Bone marrow (tissue), 2 donors: Measurements from ENCODE around the gene PKN3.
"Not testable (repeated sequence)": the region's sequence is repeated elsewhere in the genome, so short reads cannot be mapped to it uniquely, and the experiment has no call there.

ENCODE experiments used
- DNase-seq, 2 donors: peaks; one replicate each; lab custom pipeline; 2025; lab: John Stamatoyannopoulos, UW

The PKN3 gene

DNA sequence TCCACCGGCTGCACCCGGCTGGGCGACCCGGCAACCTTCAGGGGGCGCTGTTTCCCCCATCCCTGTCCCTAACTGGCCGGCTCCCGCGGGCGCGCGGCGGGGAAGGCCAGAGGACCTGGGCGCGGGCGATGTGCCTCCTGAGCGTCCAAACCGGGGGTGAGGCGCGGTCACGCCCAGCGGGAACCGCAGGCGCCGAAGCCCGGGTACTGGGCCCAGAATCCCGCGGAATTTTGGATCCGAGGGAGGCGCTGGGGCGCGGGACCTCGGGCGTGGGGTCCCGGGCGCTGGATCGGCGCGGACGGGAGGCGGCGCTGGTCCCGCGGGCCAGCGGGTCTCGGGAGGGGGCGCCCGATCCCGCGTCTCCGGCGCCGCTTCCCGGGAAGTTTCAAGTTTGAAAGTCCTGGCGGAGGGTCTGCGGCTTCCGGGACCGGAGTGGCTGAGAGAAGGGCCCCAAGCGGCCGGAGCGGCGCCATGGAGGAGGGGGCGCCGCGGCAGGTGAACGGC, at the start of gene PKN3:
PKN3 (plus strand) TSS at position 59 of the 504 bp plus-strand sequence; CDS start at position 472, 413 bp downstream.
- DNase-seq = peak; percentile 70 to 88

DNA sequence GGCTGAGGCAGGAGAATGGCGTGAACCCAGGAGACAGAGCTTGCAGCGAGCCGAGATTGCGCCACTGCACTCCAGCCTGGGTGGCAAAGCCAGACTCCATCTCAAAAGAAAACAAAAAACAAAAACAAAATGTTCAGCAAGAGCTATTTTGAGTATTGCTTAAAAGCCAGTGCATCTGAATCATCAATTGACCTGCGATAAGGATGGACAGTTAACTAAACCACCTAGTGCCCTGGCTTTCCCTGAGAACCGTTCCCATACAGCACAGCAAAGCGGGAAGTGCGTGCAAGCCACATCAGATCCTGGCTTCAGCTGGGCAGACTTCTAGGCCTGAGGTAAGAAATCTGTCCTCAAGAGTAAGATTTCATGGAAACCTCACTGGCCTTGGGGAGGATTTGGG, 48.4 kb upstream of the PKN3 start:
- DNase-seq = no peak

- DNase-seq = no peak
These were observed 47.8 kb upstream of the PKN3 start for GRCh38 chr9:128654481-128654880.

- peak; percentile 84 to 89 for DNase-seq
These were observed 45.6 kb upstream of the PKN3 start, which contains the start of gene DYNC2I2 for GRCh38 chr9:128656416-128657343. Gene DYNC2I2 (minus strand): TSS chr9:128656847. CDS start chr9:128656726, 121 bp downstream.

DNA sequence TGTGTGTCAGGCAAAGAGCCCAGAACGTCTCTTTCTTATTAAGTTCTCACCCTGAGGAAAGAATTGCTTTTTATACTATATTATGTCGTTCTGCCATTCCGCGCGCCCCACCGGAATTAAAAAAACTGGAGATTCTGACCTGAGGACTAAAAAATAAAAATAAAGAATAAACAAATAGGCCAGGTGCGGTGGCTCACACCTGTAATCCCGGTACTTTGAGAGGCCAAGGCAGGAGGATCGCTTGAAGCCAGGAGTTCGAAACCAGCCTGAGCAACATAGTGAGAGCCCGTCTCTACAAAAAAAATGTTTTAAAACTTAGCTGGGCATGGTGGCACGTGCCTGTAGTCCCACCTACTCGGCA, 45.0 kb upstream of the PKN3 start:
- no peak for DNase-seq

DNA sequence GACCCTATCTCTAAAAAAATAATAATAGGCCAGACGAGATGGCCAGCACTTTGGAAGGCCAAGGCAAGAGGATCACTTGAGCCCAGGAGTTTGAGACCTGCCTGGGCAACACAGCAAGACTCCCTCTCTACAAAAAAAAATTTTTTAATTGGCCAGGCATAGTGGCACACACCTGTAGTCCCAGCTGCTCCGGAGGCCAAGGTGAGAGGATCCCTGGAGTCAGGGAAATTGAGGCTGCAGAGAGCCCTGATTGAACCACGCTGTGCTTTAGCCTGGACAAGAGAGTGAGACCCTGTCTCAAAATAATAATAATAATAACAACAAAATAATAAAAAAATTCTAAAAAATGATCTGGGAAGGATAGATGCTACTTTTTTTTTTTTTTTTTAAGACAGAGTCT, 44.5 kb upstream of the PKN3 start:
- DNase-seq = no peak

DNA sequence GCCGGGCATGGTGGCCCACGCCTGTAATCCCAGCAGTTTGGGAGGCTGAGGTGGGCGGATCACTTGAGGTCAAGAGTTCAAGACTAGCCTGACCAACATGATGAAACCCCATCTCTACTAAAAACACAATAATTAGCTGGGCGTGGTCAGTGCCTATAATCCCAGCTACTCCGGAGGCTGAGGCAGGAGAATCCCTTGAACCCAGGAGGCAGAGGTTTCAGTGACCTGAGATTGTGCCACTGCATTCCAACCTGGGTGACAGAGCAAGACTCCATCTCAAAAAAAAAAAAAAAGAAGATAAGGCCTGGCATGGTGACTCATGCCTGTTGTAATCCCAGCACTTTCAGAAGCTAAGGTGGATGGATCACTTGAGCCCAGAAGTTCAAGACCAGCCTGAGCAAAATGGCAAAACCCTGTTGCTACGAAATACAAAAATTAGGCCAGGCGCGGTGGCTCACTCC, 35.8 kb upstream of the PKN3 start:
- DNase-seq = not testable (repeated sequence)

DNA sequence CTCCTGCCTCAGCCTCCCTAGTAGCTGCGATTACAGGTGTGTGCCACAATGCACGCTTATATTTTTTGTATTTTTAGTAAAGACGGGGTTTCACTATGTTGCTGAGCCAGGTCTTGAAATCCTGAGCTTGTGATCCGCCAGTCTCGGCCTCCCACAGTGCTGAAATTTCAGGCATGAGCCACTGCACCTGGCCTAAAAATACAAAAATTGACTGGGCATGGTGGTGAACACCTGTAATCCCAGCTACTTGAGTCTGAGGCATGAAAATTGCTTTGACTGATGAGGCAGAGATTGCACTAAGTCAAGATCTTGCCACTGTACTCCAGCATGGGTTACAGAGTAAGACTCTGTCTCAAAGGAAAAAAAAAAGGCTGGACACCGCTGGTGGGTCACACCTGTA, 32.5 kb upstream of the PKN3 start:
- no peak for DNase-seq

GRCh38 chr9:128675382-128675781, 26.9 kb upstream of the PKN3 start:
- DNase-seq = no peak

DNA sequence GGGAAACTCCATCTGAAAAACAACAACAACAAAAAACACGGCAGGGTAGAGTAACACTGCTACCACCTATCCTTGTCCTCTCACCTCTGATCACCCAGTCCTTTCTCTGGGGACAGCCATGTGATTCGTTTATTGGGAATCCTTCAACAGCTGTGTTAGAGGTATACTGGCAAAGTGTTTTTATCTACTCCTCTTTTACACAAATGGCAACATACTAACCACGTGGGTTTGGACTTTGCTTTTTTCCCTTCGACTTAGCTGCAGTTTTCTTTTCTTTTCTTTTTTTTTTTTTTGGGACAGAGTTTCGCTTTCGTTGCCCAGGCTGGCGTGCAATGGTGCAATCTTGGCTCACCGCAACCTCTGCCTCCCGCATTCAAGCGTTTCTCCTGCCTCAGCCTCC, 24.5 kb upstream of the PKN3 start:
- DNase-seq = no peak

DNA sequence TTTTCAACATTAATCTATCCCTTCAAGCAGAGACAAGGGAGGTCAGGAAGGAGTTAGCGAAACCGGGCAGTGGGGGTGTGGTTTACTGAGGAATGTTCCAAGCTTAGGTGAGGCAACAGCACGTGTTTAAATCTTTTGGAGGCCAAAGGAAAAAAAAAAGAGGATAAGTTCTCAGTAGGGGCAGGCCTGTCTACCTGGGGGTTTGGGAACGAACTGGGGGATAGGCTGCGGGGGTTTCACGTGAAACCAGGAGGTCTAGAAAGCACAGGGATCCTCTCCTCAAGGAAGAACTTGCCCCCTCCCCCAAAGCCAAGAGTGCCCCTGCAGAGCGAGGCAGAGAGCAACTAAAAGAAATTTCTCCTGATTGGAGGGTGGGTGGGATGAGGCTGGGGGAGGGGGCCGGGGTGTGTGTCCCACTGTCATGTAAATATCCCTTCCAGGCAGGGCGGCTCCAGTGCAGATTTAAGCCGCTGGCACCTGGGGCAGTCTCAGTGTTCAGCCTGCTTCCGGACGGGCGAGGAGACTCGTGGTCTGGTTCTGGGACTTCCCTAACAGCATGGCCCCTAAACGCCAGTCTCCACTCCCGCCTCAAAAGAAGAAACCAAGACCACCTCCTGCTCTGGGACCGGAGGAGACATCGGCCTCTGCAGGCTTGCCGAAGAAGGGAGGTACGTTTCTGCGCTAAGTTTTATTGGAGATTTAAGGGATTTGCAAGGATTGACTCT, 18.8 kb upstream of the PKN3 start:
- DNase-seq = no peak

GRCh38 chr9:128684065-128684324, 18.3 kb upstream of the PKN3 start:
- DNase-seq = no peak

DNA sequence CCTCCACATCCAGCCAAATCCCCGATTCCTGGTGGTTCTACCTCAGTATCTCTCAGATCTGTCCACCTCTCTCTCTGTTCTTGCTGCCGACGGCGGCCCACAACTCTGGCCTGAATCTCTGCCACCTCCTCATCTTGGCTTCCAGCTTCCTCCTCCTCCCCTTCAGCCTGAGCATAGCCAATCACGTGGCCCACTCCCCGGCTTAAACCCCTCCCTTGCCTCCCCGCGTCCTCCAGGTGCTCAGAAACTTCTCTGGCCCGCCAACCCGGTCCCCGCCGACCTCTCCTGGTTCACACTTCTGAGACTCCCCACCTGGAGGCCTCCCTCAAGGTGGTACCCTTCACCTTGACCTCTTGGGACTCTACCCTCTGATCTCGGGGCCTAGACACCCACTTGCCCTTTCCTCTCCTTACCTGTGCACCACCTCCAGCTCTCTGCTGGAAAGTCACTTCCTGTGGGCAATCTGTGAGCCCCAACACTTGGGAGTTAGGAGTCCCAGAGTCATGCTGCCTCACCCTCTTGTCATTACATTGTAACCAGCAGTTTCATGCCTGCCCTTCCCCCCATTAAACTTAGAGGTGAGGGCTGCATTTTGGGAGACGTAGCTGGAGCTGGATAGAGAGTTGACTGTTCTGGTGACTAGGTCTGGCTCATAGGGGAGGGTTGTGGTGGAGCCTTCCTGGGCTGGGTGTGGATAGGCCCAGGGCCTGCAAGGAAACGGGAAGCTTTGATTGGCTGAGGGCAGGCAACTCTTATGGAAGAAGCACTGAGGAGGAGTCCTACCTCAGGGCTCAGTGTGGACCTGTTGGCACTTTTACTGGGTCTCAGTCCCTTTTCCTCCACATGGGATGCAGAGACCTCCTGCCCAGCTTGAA, 17.7 kb upstream of the PKN3 start:
- DNase-seq = peak; percentile 27 to 49

DNA sequence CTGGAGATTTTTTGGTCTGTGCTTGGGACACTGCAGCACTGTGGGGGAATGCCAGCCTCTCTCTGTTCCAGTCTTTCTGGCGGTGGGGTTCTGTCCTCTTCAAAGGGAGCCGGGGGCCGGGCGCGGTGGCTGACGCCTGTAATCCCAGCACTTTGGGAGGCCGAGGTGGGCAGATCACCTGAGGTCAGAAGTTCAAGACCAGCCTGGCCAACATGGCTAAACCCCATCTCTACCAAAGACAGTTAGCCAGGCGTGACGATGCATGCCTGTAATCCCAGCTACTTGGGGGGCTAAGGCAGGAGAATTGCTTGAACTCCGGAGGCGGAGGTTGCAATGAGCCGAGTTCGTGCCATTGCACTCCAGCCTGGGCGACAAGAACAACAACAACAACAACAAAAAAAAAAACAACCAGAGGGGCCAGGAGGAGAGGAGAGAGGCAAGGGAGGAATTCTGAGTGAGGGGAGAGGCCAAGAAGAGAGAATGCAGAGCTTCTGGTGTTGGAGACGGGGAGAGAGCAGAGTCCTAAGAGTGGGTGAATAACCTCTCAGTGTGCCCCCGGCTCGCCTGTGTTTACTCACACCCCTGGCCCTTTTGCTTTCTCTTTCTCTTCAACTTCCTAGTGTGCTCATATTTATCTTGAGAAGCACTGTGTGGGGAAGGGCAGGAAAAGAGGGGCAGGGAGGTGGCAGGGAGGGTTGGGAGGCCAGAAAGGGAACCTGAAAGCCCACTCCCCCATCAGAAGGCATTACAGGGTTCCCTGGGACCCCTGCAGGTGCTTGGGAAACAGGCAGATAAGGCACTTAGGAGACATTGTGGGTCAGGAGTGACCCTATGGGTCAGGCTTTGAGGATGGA, 16.4 kb upstream of the PKN3 start:
- DNase-seq = peak in 1 of 2 donors; percentile 81

DNA sequence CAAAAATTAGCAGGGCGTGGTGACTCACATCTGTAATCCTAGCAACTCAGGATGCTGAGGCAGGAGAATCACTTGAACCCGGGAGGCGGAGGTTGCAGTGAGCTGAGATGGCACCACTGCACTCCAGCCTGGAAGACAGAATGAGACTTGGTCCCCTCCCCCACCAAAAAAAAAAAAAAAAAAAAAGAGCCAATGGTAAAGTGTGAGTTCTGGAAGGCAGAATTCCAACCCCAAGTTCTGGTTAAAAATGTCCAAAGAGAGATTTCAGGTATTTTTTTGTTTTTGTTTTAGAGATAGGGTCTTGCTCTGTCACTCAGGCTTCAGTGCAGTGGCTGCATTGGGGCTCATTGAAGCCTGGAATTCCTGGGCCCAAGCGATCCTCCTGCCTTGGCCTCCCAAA, 14.8 kb upstream of the PKN3 start:
- no peak for DNase-seq

DNA sequence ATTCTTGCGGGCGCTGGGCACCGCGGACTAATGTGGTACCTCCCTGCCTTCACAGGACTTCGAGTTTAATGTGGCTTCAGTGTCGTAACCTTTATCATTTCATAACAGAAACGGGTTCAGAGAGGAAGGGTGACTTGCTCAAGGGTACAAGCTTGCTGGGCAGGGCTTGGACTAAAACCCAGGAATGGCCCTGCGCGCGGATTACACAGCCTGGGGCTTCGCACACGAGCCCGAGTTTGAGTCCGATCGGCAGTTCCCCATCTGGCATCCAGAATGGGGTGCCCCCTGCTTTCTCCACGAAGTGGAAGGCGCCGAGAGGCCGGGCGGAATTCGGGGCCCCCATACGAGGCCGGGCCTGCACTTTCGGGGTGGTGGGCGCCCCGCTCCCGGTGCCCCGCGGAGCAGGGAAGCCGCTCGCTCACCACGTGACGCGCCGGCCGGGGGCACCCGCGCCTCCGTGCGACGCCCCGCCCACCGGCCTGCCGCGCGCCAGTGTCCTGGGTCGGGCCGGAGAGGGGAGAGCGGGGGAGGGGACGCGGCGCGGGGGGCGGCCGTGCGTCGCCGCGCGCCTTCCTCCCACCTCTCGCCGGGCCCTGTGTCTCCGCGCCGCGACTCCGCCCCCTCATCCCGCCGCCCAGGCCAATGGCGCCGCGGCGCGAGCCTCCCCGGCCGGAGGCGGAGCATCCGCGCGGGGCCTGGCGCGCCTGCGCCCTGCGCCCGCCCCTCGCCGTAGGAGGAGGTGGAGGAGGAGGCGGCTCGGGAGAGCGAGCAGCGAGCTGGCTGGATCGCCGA, 13.6 kb upstream of the PKN3 start, which contains the start of gene SET:
SET (plus strand) TSS at position 722 of the 792 bp plus-strand sequence. CDS start 361 bp downstream, outside the sequence.
- peak; percentile 85 to 89 for DNase-seq

DNA sequence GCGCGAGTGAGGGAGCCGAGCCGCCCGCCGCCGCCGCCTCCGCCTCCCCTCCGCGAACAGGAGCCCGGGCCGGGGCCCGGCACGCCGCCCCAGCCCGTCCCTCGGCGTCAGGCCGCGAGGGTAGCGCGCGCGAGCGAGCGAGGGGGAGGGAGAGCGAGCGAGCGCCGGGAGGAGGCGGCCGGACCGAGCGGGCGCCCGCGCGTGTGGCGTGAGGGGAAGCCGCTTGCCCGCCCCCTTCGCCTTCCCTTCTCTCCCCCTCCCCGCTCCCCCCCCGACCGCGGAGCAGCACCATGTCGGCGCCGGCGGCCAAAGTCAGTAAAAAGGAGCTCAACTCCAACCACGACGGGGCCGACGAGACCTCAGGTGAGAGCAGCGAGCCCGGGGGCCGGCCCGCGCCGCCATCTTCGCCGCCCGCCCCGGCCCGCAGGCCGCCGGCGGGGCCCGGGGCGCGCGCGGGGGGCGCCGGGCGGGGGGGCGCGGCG, 13.0 kb upstream of the PKN3 start:
- peak in 1 of 2 donors; percentile 85 for DNase-seq

GRCh38 chr9:128689820-128690683, 12.3 kb upstream of the PKN3 start:
- peak in 1 of 2 donors; percentile 16 for DNase-seq

GRCh38 chr9:128690684-128691034, 11.6 kb upstream of the PKN3 start:
- DNase-seq = no peak
